ENCODE data around the gene SPHK1. TPM values are rescaled to one million over a fixed set of nuclear protein-coding genes. Genes with fewer than 3 reads are reported as not detected.

Gene SPHK1
- total RNA-seq, 1 experiment from 2014 or later = 18.2 TPM

GRCh38 chr17:76379275-76379641 lies 5.2 kb upstream of the SPHK1 start:
- ChIA-PET POLR2A (no interaction called here), CTCF (no interaction called here)
- ATAC-seq = no peak
- H3K27me3 ChIP-seq (ENCODE audit: control insufficient read depth, insufficient read depth, low read length) = no peaks in the 10 kb centered on the region
- BruUV-seq (replicated peaks) = no TSS peak
- intact Hi-C loops (cut with micrococcal nuclease; ENCODE audit: unreplicated experiment) = no loop called here
- H3K4me1 ChIP-seq (ENCODE audit: control insufficient read depth, insufficient read depth, low read length) = peaks cover 10% of the 10 kb centered on the region; the same call in 1 of the 2 replicates
- no peaks in the 10 kb centered on the region for H3K9me3 ChIP-seq (ENCODE audit: control insufficient read depth, insufficient read depth, low read depth, low read length)
- H3K4me3 ChIP-seq (ENCODE audit: low read depth in 2 of 2, low read length in 2 of 2) = no peak overlapping the region
- in situ Hi-C loops (cut with HindIII; ENCODE audit: low pct_unique_long_range_greater_than_20kb, low sequenced_read_pairs) = no loop called here
- no peak for DNase-seq (ENCODE audit: low read depth, low spot score)
- no peaks in the 10 kb centered on the region for H3K36me3 ChIP-seq (ENCODE audit: control insufficient read depth, insufficient read depth, low read length)
- TF ChIP-seq, protein P1, sequence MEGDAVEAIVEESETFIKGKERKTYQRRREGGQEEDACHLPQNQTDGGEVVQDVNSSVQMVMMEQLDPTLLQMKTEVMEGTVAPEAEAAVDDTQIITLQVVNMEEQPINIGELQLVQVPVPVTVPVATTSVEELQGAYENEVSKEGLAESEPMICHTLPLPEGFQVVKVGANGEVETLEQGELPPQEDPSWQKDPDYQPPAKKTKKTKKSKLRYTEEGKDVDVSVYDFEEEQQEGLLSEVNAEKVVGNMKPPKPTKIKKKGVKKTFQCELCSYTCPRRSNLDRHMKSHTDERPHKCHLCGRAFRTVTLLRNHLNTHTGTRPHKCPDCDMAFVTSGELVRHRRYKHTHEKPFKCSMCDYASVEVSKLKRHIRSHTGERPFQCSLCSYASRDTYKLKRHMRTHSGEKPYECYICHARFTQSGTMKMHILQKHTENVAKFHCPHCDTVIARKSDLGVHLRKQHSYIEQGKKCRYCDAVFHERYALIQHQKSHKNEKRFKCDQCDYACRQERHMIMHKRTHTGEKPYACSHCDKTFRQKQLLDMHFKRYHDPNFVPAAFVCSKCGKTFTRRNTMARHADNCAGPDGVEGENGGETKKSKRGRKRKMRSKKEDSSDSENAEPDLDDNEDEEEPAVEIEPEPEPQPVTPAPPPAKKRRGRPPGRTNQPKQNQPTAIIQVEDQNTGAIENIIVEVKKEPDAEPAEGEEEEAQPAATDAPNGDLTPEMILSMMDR (IDR thresholded peaks at IDR 0.05) = no peak
- TF ChIP-seq POLR2AphosphoS5 (IDR thresholded peaks at IDR 0.05; ENCODE audit: low read depth, low read length) = no peak
- TF ChIP-seq TCF7L2 (IDR thresholded peaks at IDR 0.05; ENCODE audit: low read depth, low read length) = no peak
- TF ChIP-seq SIN3A (IDR thresholded peaks at IDR 0.05; ENCODE audit: borderline replicate concordance, insufficient read depth, low read depth, low read length) = no peak
- TF ChIP-seq REST (IDR thresholded peaks at IDR 0.05; ENCODE audit: insufficient read depth in 1 of 2, low read depth in 2 of 2, low read length in 1 of 2) = no peak
- H3K27ac ChIP-seq (ENCODE audit: low read length) = no peak overlapping the region

- no peak for TF ChIP-seq REST (IDR thresholded peaks at IDR 0.05; ENCODE audit: insufficient read depth in 1 of 2, low read depth in 2 of 2, low read length in 1 of 2)
- no peak for TF ChIP-seq SIN3A (IDR thresholded peaks at IDR 0.05; ENCODE audit: borderline replicate concordance, insufficient read depth, low read depth, low read length)
- no peak for TF ChIP-seq TCF7L2 (IDR thresholded peaks at IDR 0.05; ENCODE audit: low read depth, low read length)
- TF ChIP-seq, protein P1 (IDR thresholded peaks at IDR 0.05) = no peak
- no peak for TF ChIP-seq POLR2AphosphoS5 (IDR thresholded peaks at IDR 0.05; ENCODE audit: low read depth, low read length)
- Histone ChIP-seq H3K9me3 (ENCODE audit: control insufficient read depth, insufficient read depth, low read depth, low read length) (no peaks in the 10 kb centered on the region), H3K27me3 (ENCODE audit: control insufficient read depth, insufficient read depth, low read length) (no peaks in the 10 kb centered on the region), H3K4me3 (ENCODE audit: low read depth in 2 of 2, low read length in 2 of 2) (no peak overlapping the region), H3K27ac (ENCODE audit: low read length) (no peak overlapping the region), H3K4me1 (ENCODE audit: control insufficient read depth, insufficient read depth, low read length) (peaks cover 10% of the 10 kb centered on the region; the same call in 1 of the 2 replicates), H3K36me3 (ENCODE audit: control insufficient read depth, insufficient read depth, low read length) (no peaks in the 10 kb centered on the region)
- intact Hi-C loops (cut with micrococcal nuclease; ENCODE audit: unreplicated experiment) = no loop called here
- CTCF ChIA-PET = interaction anchor here (0.6 to 2.1 kb wide), 2 partner anchors 9 to 26 kb away, joined by 5 read pairs; partner anchors contain the start of gene PRPSAP1
- no TSS peak for BruUV-seq (replicated peaks)
- POLR2A ChIA-PET = no interaction called here
- DNase-seq (ENCODE audit: low read depth, low spot score) (no peak), ATAC-seq (no peak)
- in situ Hi-C loops (cut with HindIII; ENCODE audit: low pct_unique_long_range_greater_than_20kb, low sequenced_read_pairs) = no loop called here
Measured at GRCh38 chr17:76379646-76380376, 4.6 kb upstream of the SPHK1 start.

Measured in Panc1 (cell line).